Sigmoid colon (tissue), 7 donors: ENCODE results near the gene KPNA6. TPM values are rescaled to one million over a fixed set of nuclear protein-coding genes. Genes with fewer than 3 reads are reported as not detected.

Source experiments
- DNase-seq: peaks from one replicate; pipeline ENCODE4 v3.0.0-alpha.2; 2019
- H3K27ac ChIP-seq, 4 donors: fragments of 200-600 bp; sonication (generic); one replicate each; pipeline ENCODE4 v1.5.1; 2016 to 2019; ENCODE audit warnings: mild to moderate bottlenecking in 1 of 4
- H3K27me3 ChIP-seq, 3 donors: fragments of 200-600 bp; sonication (generic); one replicate each; pipeline ENCODE4 v1.5.1; 2019; ENCODE audit warnings: mild to moderate bottlenecking in 1 of 3
- H3K36me3 ChIP-seq, 4 donors: fragments of 200-600 bp; sonication (generic); one replicate each; pipeline ENCODE4 v1.5.1; 2016 to 2019
- H3K4me1 ChIP-seq, 4 donors: fragments of 200-600 bp; sonication (generic); one replicate each; pipeline ENCODE4 v1.5.1; 2017 to 2019
- H3K4me3 ChIP-seq, 4 donors: fragments of 200-600 bp; sonication (generic); one replicate each; pipeline ENCODE4 v1.5.1; 2017 to 2019; ENCODE audit warnings: mild to moderate bottlenecking in 2 of 4, moderate library complexity in 1 of 4
- H3K9me3 ChIP-seq, 4 donors: fragments of 200-600 bp in 3 of 4; sonication (generic) in 3 of 4; one replicate each; pipeline versions ENCODE4 v1.5.1 to v1.6.1; 2013 to 2019
- EP300 ChIP-seq, 4 donors: sonication (generic); formaldehyde crosslinking; IDR thresholded peaks; one replicate each; pipeline ENCODE4 v1.6.1; 2017; ENCODE audit warnings: antibody characterized with exemption in 4 of 4
- POLR2A ChIP-seq, 2 donors: fragments of 450-650 bp; IDR thresholded peaks; one replicate each; pipeline ENCODE4 v1.6.1; 2016; ENCODE audit warnings: antibody characterized with exemption in 2 of 2, mild to moderate bottlenecking in 2 of 2, moderate library complexity in 2 of 2
- POLR2AphosphoS5 ChIP-seq, 4 donors: sonication (generic); formaldehyde crosslinking; IDR thresholded peaks; one replicate each; pipeline ENCODE4 v1.6.1; 2017; ENCODE audit warnings: antibody characterized with exemption in 4 of 4
- WGBS, 2 donors: extraction: QIAGEN DNeasy Blood & Tissue Kit; methylation state at CpG; one replicate each; pipeline ENCODE4 v1.1.7; 2013; 5-methylcytosine and 5-hydroxymethylcytosine counted together
- intact Hi-C: fragments of 100-400 bp; cut with DNase I; formaldehyde crosslinking; loops from one replicate; pipeline ENCODE4 v1.15.1; 2023
- polyA plus RNA-seq, 3 donors: library from polyadenylated mRNA; stranded (reverse); fragments of 200-250 nt; gene quantifications; one replicate each; pipeline ENCODE4 v1.2.3, GENCODE V29; 2013
- total RNA-seq, 4 donors: library from RNA; depleted of rRNA; stranded (reverse); fragments of >200 nt; gene quantifications; one replicate each; pipeline ENCODE4 v1.1.0, GENCODE V29; 2016
- TF ChIP-seq, protein P1 (sequence below), 4 experiments: fragments of 450-650 bp in 3 of 4; fragments of 200-600 bp in 1 of 4; IDR thresholded peaks; one replicate each; pipeline ENCODE4 v1.5.1; 2016 to 2019; ENCODE audit warnings: antibody characterized with exemption in 4 of 4, mild to moderate bottlenecking in 3 of 4, moderate library complexity in 2 of 4
- donor health status: healthy with polysubstance abuse.
- donor health status: Bipolar disorder and iron deficiency.
- donor health status: healthy.

KPNA6 gene
- total and polyA plus RNA-seq, 7 donors, result 6.0 to 47.0 (median 33.4) TPM

DNA sequence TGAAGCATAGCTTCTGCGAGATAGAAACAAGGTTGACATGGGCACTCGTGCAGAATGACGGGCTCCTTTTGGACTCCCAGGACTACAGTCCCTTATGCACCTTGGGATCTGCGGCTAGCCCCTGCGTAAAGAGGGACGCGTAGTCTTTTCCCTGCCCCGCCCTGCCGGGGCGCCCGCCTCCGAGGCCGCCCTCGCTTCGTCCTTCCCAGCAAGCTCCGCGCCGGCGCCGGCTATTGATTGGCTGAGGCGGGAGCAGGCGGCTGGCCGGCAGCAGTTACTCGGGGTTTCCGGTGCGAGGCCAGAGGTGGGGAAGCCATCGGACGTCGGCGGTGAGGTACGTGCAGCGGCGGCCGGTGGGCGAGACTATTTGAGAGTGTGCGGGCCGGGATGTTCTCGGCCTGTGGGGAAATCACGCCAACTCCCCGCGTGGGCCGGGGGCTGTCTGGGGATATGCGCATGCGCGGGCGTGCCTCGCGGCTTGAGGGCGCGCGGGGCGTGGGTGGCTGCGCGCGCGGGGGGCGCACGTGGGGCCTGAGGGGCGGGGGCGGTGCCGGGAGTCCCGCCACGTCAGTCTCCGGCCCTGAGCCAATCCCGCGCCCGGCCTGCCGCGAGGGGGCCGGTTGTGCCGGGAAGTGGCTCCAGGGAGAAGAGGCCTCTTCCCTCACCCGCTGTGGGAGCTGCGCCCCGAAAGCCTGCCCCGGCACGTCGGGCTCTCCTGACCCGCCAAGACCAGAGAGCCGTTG is 71.8 kb downstream of the KPNA6 start, which contains the start of gene TXLNA:
Gene TXLNA, plus strand, starts transcription at position 233 of the 743 bp plus-strand sequence. CDS start 671 bp downstream, outside the sequence.
- intact Hi-C loops, result loop anchor here (1.0 to 5.0 kb wide), 4 partner anchors 43 to 167 kb away; partner anchors contain the start of genes EIF3I, HDAC1, KHDRBS1 and KPNA6
- Histone ChIP-seq H3K4me1 (peaks cover 0 to 53% (median 49%) of the 10 kb centered on the region in 4 donors), H3K9me3 (no peaks in the 10 kb centered on the region), H3K36me3 (peaks cover 0 to 34% (median 16%) of the 10 kb centered on the region in 4 donors), H3K27me3 (no peaks in the 10 kb centered on the region), H3K27ac (peak within 1 kb of the TSS; percentile 90 to 95 (median 92)), H3K4me3 (peak within 1 kb of the TSS; percentile 44 to 75 (median 59))
- TF ChIP-seq, protein P1, sequence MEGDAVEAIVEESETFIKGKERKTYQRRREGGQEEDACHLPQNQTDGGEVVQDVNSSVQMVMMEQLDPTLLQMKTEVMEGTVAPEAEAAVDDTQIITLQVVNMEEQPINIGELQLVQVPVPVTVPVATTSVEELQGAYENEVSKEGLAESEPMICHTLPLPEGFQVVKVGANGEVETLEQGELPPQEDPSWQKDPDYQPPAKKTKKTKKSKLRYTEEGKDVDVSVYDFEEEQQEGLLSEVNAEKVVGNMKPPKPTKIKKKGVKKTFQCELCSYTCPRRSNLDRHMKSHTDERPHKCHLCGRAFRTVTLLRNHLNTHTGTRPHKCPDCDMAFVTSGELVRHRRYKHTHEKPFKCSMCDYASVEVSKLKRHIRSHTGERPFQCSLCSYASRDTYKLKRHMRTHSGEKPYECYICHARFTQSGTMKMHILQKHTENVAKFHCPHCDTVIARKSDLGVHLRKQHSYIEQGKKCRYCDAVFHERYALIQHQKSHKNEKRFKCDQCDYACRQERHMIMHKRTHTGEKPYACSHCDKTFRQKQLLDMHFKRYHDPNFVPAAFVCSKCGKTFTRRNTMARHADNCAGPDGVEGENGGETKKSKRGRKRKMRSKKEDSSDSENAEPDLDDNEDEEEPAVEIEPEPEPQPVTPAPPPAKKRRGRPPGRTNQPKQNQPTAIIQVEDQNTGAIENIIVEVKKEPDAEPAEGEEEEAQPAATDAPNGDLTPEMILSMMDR (IDR thresholded peaks at IDR 0.05), result no peak
- TF ChIP-seq POLR2AphosphoS5 (IDR thresholded peaks at IDR 0.05) (peak; percentile 72 to 91 (median 86)), POLR2A (IDR thresholded peaks at IDR 0.05) (peak; percentile 72 to 78), EP300 (IDR thresholded peaks at IDR 0.05) (no peak)
- 0% methylated on average over 79 of the region's 79 CpGs for WGBS, 2 donors
- DNase-seq, result peak; percentile 98

DNA sequence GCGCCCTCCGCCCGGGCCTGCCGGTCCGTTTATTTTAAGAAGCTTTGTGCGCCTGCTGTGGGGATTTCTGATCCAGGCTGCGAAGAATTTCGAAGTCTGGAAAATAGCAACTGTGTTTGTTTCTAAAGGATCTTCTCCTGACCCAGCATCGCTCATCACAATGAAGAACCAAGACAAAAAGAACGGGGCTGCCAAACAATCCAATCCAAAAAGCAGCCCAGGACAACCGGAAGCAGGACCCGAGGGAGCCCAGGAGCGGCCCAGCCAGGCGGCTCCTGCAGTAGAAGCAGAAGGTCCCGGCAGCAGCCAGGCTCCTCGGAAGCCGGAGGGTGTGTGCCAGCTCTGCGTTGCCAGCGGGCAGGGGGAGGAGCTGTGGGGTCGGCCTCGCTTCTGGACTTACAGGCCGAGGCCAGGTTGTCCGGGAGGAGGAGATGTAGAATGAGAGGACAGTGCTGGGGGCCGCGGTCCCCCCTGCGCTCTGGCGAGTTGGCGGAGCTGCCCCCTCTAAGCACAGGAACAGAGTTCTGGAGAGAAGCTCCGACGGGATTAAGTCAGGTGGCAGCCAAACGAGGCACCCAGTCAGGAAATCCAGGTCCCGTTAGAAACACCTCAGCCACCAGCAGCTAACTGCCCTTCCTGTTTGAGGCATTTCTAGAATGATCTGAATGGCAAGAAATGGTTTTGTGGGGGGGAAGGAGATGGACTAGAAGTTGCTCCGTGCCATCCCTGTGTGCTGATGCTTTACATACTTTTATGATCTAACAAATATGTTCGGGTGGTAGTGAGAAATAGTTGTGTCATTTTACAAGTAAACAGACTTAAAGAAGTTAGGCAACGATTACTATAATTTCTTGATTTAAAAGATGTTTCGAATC is 72.6 kb downstream of the KPNA6 start:
- intact Hi-C loops, result loop anchor here (1.0 to 2.0 kb wide), 2 partner anchors 42 to 168 kb away; partner anchors contain the start of genes EIF3I, KHDRBS1 and TMEM234
- WGBS, 2 donors, result 6 to 7% methylated on average over 36 of the region's 36 CpGs
- DNase-seq, result peak; percentile 84

DNA sequence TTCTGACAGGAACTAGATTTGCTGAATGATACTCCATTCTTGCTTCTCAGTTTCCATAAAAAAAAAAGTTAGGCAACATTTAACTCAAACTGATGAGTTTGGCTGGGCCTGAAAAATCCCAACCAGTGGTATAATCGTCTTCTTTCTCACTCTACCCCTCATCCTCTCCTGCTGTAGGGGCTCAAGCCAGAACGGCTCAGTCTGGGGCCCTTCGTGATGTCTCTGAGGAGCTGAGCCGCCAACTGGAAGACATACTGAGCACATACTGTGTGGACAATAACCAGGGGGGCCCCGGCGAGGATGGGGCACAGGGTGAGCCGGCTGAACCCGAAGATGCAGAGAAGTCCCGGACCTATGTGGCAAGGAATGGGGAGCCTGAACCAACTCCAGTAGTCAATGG is 73.2 kb downstream of the KPNA6 start:
- DNase-seq, result no peak
- TF ChIP-seq POLR2A (IDR thresholded peaks at IDR 0.05) (no peak), POLR2AphosphoS5 (IDR thresholded peaks at IDR 0.05) (no peak), EP300 (IDR thresholded peaks at IDR 0.05) (no peak)
- TF ChIP-seq, protein P1 (IDR thresholded peaks at IDR 0.05), result no peak
- Histone ChIP-seq H3K27ac (peak overlapping the region; percentile 90 to 95 (median 92)), H3K27me3 (no peaks in the 10 kb centered on the region), H3K36me3 (peaks cover 0 to 48% (median 22%) of the 10 kb centered on the region in 4 donors), H3K4me3 (peak overlapping the region; percentile 44 to 75 (median 59)), H3K9me3 (no peaks in the 10 kb centered on the region), H3K4me1 (peaks cover 0 to 67% (median 56%) of the 10 kb centered on the region in 4 donors)
- 82 to 87% methylated on average over 9 of the region's 9 CpGs for WGBS, 2 donors
- intact Hi-C loops, result loop anchor here (2.0 kb wide), 1 partner anchor 168 kb away; the partner anchor contains the start of gene KHDRBS1

More for the DNA sequence above, 72.6 kb downstream of the KPNA6 start:
- H3K27me3 ChIP-seq, result no peaks in the 10 kb centered on the region
- peak overlapping the region; percentile 44 to 75 (median 59) for H3K4me3 ChIP-seq
- peaks cover 0 to 42% (median 21%) of the 10 kb centered on the region in 4 donors for H3K36me3 ChIP-seq
- no peak for TF ChIP-seq EP300 (IDR thresholded peaks at IDR 0.05)
- TF ChIP-seq, protein P1 (IDR thresholded peaks at IDR 0.05), result no peak
- no peak for TF ChIP-seq POLR2AphosphoS5 (IDR thresholded peaks at IDR 0.05)
- TF ChIP-seq POLR2A (IDR thresholded peaks at IDR 0.05), result no peak
- H3K27ac ChIP-seq, result peak overlapping the region; percentile 90 to 95 (median 92)
- peaks cover 0 to 61% (median 54%) of the 10 kb centered on the region in 4 donors for H3K4me1 ChIP-seq
- no peaks in the 10 kb centered on the region for H3K9me3 ChIP-seq

DNA sequence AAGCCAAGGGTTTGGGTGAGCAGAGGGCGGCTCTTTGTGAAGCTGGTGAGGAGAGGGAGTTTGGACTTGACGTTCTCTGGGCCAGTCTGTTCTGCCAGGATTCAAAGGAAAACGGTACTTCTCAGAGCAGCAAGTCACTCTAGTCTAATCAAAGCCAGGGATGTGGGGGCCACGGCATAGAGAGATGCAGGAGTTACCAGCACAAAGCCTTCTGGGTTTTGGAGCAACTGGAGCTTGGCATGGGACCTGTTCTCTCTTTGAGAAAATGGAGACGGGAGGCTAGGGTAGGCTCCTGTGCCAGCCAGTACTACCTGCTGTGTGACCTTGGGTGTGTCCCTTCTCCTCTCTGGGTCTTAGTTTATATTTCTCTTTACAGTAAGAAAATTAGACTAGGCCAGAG is 73.7 kb downstream of the KPNA6 start:
- TF ChIP-seq EP300 (IDR thresholded peaks at IDR 0.05) (no peak), POLR2A (IDR thresholded peaks at IDR 0.05) (no peak), POLR2AphosphoS5 (IDR thresholded peaks at IDR 0.05) (no peak)
- TF ChIP-seq, protein P1 (IDR thresholded peaks at IDR 0.05), result no peak
- intact Hi-C loops, result loop anchor here (2.0 kb wide), 1 partner anchor 169 kb away; the partner anchor contains the start of gene KHDRBS1
- WGBS, 2 donors, result 86 to 88% methylated on average over 5 of the region's 5 CpGs
- Histone ChIP-seq H3K27me3 (no peaks in the 10 kb centered on the region), H3K36me3 (peaks cover 0 to 53% (median 25%) of the 10 kb centered on the region in 4 donors), H3K4me3 (peak overlapping the region in 3 of 4 donors; percentile 9 to 75 (median 55)), H3K4me1 (peaks cover 0 to 72% (median 57%) of the 10 kb centered on the region in 4 donors), H3K9me3 (no peaks in the 10 kb centered on the region), H3K27ac (peak overlapping the region in 3 of 4 donors; percentile 90 to 95 (median 92))
- no peak for DNase-seq
